ENCODE measurements around the gene ESR1. TPM values are rescaled to one million over a fixed set of nuclear protein-coding genes. Genes with fewer than 3 reads are reported as not detected.

Gene ESR1
- total RNA-seq, 1 experiment from 2014 or later, result not detected

GRCh38 chr6:152142105-152142504 is 334.6 kb downstream of the ESR1 start:
- Histone ChIP-seq H3K27ac (ENCODE audit: insufficient read length, low read depth, low read length) (no peak overlapping the region), H3K4me1 (ENCODE audit: insufficient read depth, low read length) (no peaks in the 10 kb centered on the region), H3K56ac (ENCODE audit: insufficient read length, low read depth, low read length) (no peak overlapping the region), H2BK12ac (ENCODE audit: insufficient read length, low read depth, low read length) (no peak overlapping the region), H3K4ac (ENCODE audit: low read depth, low read length) (no peak overlapping the region), H2AK5ac (ENCODE audit: insufficient read length, low read length) (no peak overlapping the region), H4K20me1 (ENCODE audit: control insufficient read depth, insufficient read depth, insufficient read length) (no peaks in the 10 kb centered on the region), H3K9me3 (ENCODE audit: control insufficient read depth, low read depth, low read length) (no peaks in the 10 kb centered on the region), H3K27me3 (ENCODE audit: insufficient read depth, low read length) (no peaks in the 10 kb centered on the region), H2BK20ac (ENCODE audit: low read depth, low read length, poor library complexity, severe bottlenecking) (no peak overlapping the region), H3K18ac (ENCODE audit: insufficient read length, low read depth, low read length) (no peak overlapping the region), H3K23ac (ENCODE audit: insufficient read length, low read depth, low read length) (no peak overlapping the region), H2BK120ac (ENCODE audit: low read depth, low read length, poor library complexity, severe bottlenecking) (no peak overlapping the region), H4K8ac (replicated peaks; ENCODE audit: insufficient read length, low read depth, low read length) (no peak overlapping the region), H3K4me2 (ENCODE audit: insufficient read depth, insufficient read length, low read length) (no peak overlapping the region), H3K79me1 (ENCODE audit: insufficient read depth, low read depth, low read length, poor library complexity, severe bottlenecking) (no peaks in the 10 kb centered on the region), H3K23me2 (ENCODE audit: insufficient read length, low read depth, low read length, poor library complexity, severe bottlenecking) (no peaks in the 10 kb centered on the region), H4K5ac (ENCODE audit: insufficient read length, low read depth, low read length) (no peak overlapping the region), H2BK15ac (ENCODE audit: low read depth, low read length) (no peak overlapping the region), H3K79me2 (ENCODE audit: insufficient read depth, low read length) (no peaks in the 10 kb centered on the region), H3K9ac (ENCODE audit: extremely low read depth, insufficient read length, low read length) (no peak overlapping the region), H4K91ac (ENCODE audit: insufficient read length, low read depth, low read length) (no peak overlapping the region), H2AFZ (ENCODE audit: low read length) (no peak overlapping the region), H2BK5ac (ENCODE audit: insufficient read length, low read length) (no peak overlapping the region), H3K14ac (ENCODE audit: insufficient read depth, low read length) (no peak overlapping the region), H3T11ph (ENCODE audit: low read length) (no peak overlapping the region)
- Mint-ChIP-seq H3K4me3 (no peak overlapping the region), H3K36me3 (ENCODE audit: insufficient read depth in 1 of 3, low read depth in 3 of 3) (no peaks in the 10 kb centered on the region), H3K9me3 (no peaks in the 10 kb centered on the region), H3K4me1 (peaks cover 4 to 6% of the 10 kb centered on the region in 2 experiments; a peak in 3 of 4 replicates), H3K27me3 (ENCODE audit: low read depth) (no peaks in the 10 kb centered on the region), H3K27ac (no peak overlapping the region)
- TF ChIP-seq, protein P1, sequence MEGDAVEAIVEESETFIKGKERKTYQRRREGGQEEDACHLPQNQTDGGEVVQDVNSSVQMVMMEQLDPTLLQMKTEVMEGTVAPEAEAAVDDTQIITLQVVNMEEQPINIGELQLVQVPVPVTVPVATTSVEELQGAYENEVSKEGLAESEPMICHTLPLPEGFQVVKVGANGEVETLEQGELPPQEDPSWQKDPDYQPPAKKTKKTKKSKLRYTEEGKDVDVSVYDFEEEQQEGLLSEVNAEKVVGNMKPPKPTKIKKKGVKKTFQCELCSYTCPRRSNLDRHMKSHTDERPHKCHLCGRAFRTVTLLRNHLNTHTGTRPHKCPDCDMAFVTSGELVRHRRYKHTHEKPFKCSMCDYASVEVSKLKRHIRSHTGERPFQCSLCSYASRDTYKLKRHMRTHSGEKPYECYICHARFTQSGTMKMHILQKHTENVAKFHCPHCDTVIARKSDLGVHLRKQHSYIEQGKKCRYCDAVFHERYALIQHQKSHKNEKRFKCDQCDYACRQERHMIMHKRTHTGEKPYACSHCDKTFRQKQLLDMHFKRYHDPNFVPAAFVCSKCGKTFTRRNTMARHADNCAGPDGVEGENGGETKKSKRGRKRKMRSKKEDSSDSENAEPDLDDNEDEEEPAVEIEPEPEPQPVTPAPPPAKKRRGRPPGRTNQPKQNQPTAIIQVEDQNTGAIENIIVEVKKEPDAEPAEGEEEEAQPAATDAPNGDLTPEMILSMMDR (conservative IDR thresholded peaks at IDR 0.05), result no peak
- DNase-seq, result no peak
- WGBS (ENCODE audit: extremely low coverage, insufficient read length, low lambda C conversion rate), result no CpG with 5 or more reads among the region's 5 CpGs
